ENCODE measurements around the gene WWOX. TPM values are rescaled to one million over a fixed set of nuclear protein-coding genes. Genes with fewer than 3 reads are reported as not detected.

WWOX gene
- total and polyA plus RNA-seq, 2 of the 13 experiments (the other 11 are each of a cell fraction or from before 2014, with no cell fraction given) = 9.1 to 37.4 TPM

DNA sequence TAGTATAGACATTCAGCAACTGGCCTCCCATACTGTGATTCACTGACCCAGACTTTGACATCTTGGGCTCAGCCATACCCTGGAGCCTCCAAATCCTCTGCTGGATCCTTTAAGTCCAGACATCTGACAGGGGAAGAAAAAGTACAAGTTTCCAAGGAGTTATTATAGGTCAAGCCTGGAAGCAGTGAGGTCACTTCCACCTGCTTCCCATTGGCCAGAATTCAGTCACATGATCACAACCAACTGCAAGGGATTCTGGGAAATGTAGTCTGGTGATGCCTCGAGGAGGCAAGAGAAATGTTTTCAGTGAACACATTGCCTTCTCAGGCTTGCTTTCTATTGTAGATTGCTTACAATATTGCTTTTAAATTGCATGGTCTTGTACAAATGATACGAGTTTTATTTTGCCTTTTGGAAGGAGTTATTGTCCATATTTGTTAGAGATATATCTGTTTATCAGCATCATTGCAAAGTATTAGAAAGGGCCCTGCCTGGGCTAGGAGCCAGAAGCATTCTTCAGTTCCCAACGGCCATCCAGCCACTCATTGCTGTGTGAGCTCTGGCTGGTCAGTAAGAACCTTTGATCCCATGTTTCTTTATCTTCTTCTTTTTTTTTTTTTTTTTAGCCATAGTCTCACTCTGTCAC is 696.9 kb downstream of the WWOX start (continued):
- TF ChIP-seq NFAT5 (CRISPR knock-in tag; IDR thresholded peaks at IDR 0.05) (no peak), ZNF34 (CRISPR knock-in tag; IDR thresholded peaks at IDR 0.05; ENCODE audit: borderline replicate concordance) (no peak), ARNTL (CRISPR knock-in tag; IDR thresholded peaks at IDR 0.05) (no peak), POGK (CRISPR knock-in tag; conservative IDR thresholded peaks at IDR 0.05) (no peak), ZNF143 (CRISPR knock-in tag; IDR thresholded peaks at IDR 0.05) (peak; percentile 95), ZSCAN31 (CRISPR knock-in tag; IDR thresholded peaks at IDR 0.05; ENCODE audit: low read depth) (no peak), FOXA3 (CRISPR knock-in tag; IDR thresholded peaks at IDR 0.05) (no peak), ZZZ3 (CRISPR knock-in tag; IDR thresholded peaks at IDR 0.05; ENCODE audit: borderline replicate concordance) (no peak), RBM39 (IDR thresholded peaks at IDR 0.05; ENCODE audit: low read depth, low read length, poor library complexity, severe bottlenecking) (no peak), ZNF576 (CRISPR knock-in tag; IDR thresholded peaks at IDR 0.05) (no peak), NR2F6 (IDR thresholded peaks at IDR 0.05) (peak; percentile 72), NR2F6 (CRISPR knock-in tag; IDR thresholded peaks at IDR 0.05) (peak; percentile 58; the same call in 1 of the 2 replicates), SMAD1 (CRISPR knock-in tag; IDR thresholded peaks at IDR 0.05; ENCODE audit: borderline replicate concordance, low read depth) (no peak), SNAPC5 (CRISPR knock-in tag; IDR thresholded peaks at IDR 0.05; ENCODE audit: borderline replicate concordance) (no peak), ZNF747 (CRISPR knock-in tag; IDR thresholded peaks at IDR 0.05; ENCODE audit: borderline replicate concordance) (no peak), SCMH1 (CRISPR knock-in tag; IDR thresholded peaks at IDR 0.05; ENCODE audit: borderline replicate concordance) (no peak)
- TF ChIP-seq, protein P1, sequence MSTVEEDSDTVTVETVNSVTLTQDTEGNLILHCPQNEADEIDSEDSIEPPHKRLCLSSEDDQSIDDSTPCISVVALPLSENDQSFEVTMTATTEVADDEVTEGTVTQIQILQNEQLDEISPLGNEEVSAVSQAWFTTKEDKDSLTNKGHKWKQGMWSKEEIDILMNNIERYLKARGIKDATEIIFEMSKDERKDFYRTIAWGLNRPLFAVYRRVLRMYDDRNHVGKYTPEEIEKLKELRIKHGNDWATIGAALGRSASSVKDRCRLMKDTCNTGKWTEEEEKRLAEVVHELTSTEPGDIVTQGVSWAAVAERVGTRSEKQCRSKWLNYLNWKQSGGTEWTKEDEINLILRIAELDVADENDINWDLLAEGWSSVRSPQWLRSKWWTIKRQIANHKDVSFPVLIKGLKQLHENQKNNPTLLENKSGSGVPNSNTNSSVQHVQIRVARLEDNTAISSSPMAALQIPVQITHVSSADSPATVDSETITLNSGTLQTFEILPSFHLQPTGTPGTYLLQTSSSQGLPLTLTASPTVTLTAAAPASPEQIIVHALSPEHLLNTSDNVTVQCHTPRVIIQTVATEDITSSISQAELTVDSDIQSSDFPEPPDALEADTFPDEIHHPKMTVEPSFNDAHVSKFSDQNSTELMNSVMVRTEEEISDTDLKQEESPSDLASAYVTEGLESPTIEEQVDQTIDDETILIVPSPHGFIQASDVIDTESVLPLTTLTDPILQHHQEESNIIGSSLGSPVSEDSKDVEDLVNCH (CRISPR knock-in tag; IDR thresholded peaks at IDR 0.05) = no peak
- TF ChIP-seq, protein P2, sequence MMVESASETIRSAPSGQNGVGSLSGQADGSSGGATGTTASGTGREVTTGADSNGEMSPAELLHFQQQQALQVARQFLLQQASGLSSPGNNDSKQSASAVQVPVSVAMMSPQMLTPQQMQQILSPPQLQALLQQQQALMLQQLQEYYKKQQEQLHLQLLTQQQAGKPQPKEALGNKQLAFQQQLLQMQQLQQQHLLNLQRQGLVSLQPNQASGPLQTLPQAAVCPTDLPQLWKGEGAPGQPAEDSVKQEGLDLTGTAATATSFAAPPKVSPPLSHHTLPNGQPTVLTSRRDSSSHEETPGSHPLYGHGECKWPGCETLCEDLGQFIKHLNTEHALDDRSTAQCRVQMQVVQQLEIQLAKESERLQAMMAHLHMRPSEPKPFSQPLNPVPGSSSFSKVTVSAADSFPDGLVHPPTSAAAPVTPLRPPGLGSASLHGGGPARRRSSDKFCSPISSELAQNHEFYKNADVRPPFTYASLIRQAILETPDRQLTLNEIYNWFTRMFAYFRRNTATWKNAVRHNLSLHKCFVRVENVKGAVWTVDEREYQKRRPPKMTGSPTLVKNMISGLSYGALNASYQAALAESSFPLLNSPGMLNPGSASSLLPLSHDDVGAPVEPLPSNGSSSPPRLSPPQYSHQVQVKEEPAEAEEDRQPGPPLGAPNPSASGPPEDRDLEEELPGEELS (CRISPR knock-in tag; IDR thresholded peaks at IDR 0.05) = no peak
